Psoas muscle (tissue), 8 donors: ENCODE data around the gene FAIM2. TPM values are rescaled to one million over a fixed set of nuclear protein-coding genes. Genes with fewer than 3 reads are reported as not detected.
A peak's percentile ranks its signal among the peaks of the same experiment; 100 is the strongest.

Experiments used
- ATAC-seq, 4 donors: fragments of 200-7000 bp; cut with Tn5 transposase; one replicate each; pipeline ENCODE4 v1.9.1; 2020; ENCODE audit warnings: moderate library complexity in 3 of 4, mild to moderate bottlenecking in 2 of 4
- DNase-seq, 2 donors: peaks; one replicate each; pipeline ENCODE4 v3.0.0-alpha.2; 2020
- H3K27ac ChIP-seq: fragments of 200-600 bp; one replicate; pipeline ENCODE4 v1.8.0; 2022
- H3K27me3 ChIP-seq, 3 donors: fragments of 200-600 bp in 1 of 3; one replicate each; pipeline versions ENCODE4 v1.6.1 to v1.8.0; 2013 to 2022; ENCODE audit warnings: low read length in 2 of 3, mild to moderate bottlenecking in 2 of 3, moderate library complexity in 1 of 3; ENCODE audit not compliant: insufficient read depth in 3 of 3
- H3K36me3 ChIP-seq, 2 donors: fragments of 200-600 bp in 1 of 2; one replicate each; pipeline versions ENCODE4 v1.6.1 to v1.8.0; 2013 to 2022; ENCODE audit warnings: low read depth in 1 of 2, mild to moderate bottlenecking in 1 of 2, moderate library complexity in 1 of 2; ENCODE audit not compliant: insufficient read depth in 1 of 2
- H3K4me1 ChIP-seq: fragments of 200-600 bp; one replicate; pipeline ENCODE4 v1.8.0; 2022
- H3K4me3 ChIP-seq: fragments of 200-600 bp; one replicate; pipeline ENCODE4 v1.8.0; 2022; ENCODE audit warnings: mild to moderate bottlenecking
- H3K9me3 ChIP-seq: fragments of 200-600 bp; one replicate; pipeline ENCODE4 v1.8.0; 2022
- WGBS, 3 donors: extraction: QIAGEN DNeasy Blood & Tissue Kit; methylation state at CpG; one replicate each; pipeline versions ENCODE4 v1.1.6 to v1.1.7; 2013; 5-methylcytosine and 5-hydroxymethylcytosine counted together
- intact Hi-C, 2 donors: fragments of 100-400 bp; cut with DNase I; formaldehyde crosslinking; loops; one replicate each; pipeline versions ENCODE4 v1.11.0 to v1.14.2; 2022
- polyA plus RNA-seq, 3 donors: library from polyadenylated mRNA; stranded (reverse); fragments of 200-250 nt; gene quantifications; one replicate each; pipeline ENCODE4 v1.2.3, GENCODE V29; 2013
- total RNA-seq, 4 donors: library from RNA; stranded (reverse); fragmentation: NEBNext Ultra II Directional in 2 of 4; extraction: Animal tissue kit (Norgen Biotek cat#: 25700) in 2 of 4; gene quantifications; one replicate each; pipeline versions ENCODE4 v1.2.1 to v1.2.4, GENCODE V29; 2021 to 2023
- TF ChIP-seq, protein P1 (sequence below): fragments of 200-600 bp; IDR thresholded peaks from one replicate; pipeline ENCODE4 v1.8.0; 2022; ENCODE audit warnings: antibody characterized with exemption
- donor health status: healthy with polysubstance abuse.
- donor health status: DM: no; HTN: no; CAD: no; lungs with moderate emphysema.
- donor health status: Bipolar disorder and iron deficiency.
- donor health status: healthy.
- donor health status: DM: yes; HTN: yes; CAD: no.
- donor health status: DM: no; HTN: no; CAD: no.
- donor health status: DM: no; HTN: no; CAD: no.
- donor health status: DM: yes; HTN: yes; CAD: no.

Gene FAIM2
- total and polyA plus RNA-seq, 7 donors: 0.22 to 1.1 (median 0.58) TPM; not detected in 2

DNA sequence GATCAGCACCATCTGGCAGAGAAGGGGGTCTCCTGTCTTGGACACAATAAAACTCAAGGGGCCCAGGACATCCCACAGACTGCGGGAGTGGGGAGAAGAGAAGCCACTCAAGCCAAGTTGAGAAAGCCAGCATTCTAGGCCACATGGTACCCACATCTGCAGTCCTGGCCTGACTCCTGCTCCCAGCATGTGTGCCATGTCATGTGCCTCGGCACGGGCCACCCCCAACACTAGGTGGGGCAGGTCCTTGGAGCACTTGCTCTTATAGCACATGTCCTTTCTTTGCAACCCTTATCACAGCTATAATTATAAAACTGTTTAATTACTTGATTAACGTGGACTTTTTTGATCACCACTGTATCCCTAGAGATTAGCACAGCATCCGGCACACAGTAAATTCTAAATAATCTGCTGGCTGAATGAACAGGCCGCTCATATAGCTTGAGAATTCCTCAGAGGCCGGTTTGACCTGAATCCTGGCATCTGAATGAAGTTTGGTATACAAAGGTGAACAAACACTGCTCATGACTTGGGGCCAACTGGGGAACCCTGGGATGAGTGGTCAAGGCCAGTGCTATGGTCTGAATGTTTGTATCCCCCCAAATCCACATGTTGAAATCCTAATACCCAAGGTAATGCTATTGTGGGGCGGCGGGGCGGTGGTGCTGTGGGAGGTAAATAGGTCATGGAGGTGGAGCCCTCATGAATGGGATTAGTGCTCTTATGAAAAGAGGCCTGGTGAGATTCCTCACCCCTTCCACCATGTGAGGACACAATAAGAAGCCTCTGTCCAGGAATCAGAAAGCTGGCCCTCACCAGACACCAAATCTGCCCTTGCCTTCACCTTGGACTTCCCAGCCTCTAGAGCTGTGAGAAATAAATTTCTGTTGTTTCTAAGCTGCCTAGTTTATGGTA is 82.1 kb downstream of the FAIM2 start:
- WGBS, 3 donors: 59 to 61% (median 60%) methylated on average over 10 of the region's 10 CpGs
- peaks cover 38% of the 10 kb centered on the region for H3K4me1 ChIP-seq
- TF ChIP-seq, protein P1, sequence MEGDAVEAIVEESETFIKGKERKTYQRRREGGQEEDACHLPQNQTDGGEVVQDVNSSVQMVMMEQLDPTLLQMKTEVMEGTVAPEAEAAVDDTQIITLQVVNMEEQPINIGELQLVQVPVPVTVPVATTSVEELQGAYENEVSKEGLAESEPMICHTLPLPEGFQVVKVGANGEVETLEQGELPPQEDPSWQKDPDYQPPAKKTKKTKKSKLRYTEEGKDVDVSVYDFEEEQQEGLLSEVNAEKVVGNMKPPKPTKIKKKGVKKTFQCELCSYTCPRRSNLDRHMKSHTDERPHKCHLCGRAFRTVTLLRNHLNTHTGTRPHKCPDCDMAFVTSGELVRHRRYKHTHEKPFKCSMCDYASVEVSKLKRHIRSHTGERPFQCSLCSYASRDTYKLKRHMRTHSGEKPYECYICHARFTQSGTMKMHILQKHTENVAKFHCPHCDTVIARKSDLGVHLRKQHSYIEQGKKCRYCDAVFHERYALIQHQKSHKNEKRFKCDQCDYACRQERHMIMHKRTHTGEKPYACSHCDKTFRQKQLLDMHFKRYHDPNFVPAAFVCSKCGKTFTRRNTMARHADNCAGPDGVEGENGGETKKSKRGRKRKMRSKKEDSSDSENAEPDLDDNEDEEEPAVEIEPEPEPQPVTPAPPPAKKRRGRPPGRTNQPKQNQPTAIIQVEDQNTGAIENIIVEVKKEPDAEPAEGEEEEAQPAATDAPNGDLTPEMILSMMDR: no peak
- DNase-seq (no peak), ATAC-seq (no peak)
- H3K27me3 ChIP-seq: no peaks in the 10 kb centered on the region
- H3K36me3 ChIP-seq: peaks cover 0 to 6% of the 10 kb centered on the region in 2 donors
- H3K27ac ChIP-seq: peak overlapping the region; percentile 23
- intact Hi-C loops: no loop called here
- no peaks in the 10 kb centered on the region for H3K9me3 ChIP-seq
- no peak overlapping the region for H3K4me3 ChIP-seq

DNA sequence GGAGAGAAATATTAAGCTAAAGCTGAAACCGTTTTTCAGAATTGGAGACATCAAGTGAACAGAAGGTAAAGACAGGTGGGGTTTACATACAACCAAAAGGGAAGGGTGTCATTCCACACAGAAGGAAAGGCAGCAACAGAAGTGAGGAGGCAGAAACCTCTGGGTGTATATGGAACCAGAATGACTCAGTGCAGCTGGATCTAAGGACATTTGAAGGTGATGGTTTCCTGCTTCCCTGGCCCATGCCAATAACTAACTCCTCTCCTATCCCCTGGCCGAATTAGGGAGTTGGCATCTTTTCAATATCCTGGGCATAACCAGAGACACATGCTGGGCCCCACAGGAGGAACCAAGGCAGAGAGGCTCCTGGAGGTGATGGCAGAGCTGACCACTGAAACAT is 83.9 kb downstream of the FAIM2 start:
- peak; percentile 34 to 65 (median 50) for ATAC-seq
- Histone ChIP-seq H3K4me3 (no peak overlapping the region), H3K36me3 (peaks cover 0 to 16% of the 10 kb centered on the region in 2 donors), H3K27ac (peak overlapping the region; percentile 6), H3K4me1 (peaks cover 22% of the 10 kb centered on the region), H3K9me3 (no peaks in the 10 kb centered on the region), H3K27me3 (no peaks in the 10 kb centered on the region)
- 38 to 48% (median 46%) methylated on average over 2 of the region's 2 CpGs for WGBS, 3 donors
- intact Hi-C loops: no loop called here
- no peak for DNase-seq
- TF ChIP-seq, protein P1: no peak

DNA sequence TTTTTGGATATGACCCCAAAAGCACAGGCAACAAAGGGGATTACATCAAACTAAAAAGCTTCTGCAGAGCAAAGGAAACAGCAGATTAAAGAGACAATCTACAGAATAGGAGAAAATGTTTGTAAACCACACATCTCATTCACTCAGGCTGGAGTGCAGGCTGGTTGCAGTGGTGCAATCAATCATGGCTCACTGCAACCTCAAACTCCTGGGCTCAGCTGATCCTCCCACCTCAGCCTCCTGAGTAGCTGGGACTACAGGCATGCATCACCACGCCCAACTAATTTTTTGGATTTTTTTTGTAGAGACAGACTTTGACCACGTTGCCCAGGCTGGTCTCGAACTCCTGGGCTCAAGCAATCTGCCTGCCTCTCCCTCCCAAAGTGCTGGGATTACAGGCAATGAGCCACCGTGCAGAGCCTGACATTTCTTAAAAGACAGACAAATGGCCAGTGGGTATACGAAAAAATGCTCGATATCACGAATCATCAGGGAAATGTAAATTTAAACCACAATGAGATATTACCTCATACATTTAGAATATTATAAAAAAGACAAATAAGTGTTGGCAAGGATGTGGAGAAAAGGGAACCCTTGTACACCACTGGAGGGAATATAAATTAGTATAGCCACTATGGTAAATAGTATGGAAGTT is 85.3 kb downstream of the FAIM2 start:
- Histone ChIP-seq H3K36me3 (peaks cover 0 to 16% of the 10 kb centered on the region in 2 donors), H3K4me3 (no peak overlapping the region), H3K9me3 (no peaks in the 10 kb centered on the region), H3K27me3 (no peaks in the 10 kb centered on the region), H3K4me1 (peaks cover 13% of the 10 kb centered on the region), H3K27ac (no peak overlapping the region)
- intact Hi-C loops: no loop called here
- ATAC-seq (no peak), DNase-seq (no peak)
- TF ChIP-seq, protein P1: no peak
- 69 to 77% (median 72%) methylated on average over 7 of the region's 7 CpGs for WGBS, 3 donors

Other genes starting within 250 kb of the FAIM2 start
- 10 to 100 TPM in 1 of 4 donors, 1 to 10 TPM in 3; 5.5 to 11.3 (median 7.8) TPM for gene FMNL3, start 196.5 kb downstream of the FAIM2 start, total RNA-seq
- gene FMNL3, start 196.5 kb downstream of the FAIM2 start, polyA plus RNA-seq: 1 to 10 TPM; 1.5 to 3.2 (median 1.8) TPM
- 100 to 1,000 TPM; 171 to 256 (median 241) TPM for gene TMBIM6, start 162.3 kb downstream of the FAIM2 start, total RNA-seq
- gene TMBIM6, start 162.3 kb downstream of the FAIM2 start, polyA plus RNA-seq: 100 to 1,000 TPM; 164 to 317 (median 250) TPM
- 10 to 100 TPM; 11.7 to 16.5 (median 12.8) TPM for gene NCKAP5L, start 75.5 kb downstream of the FAIM2 start, total RNA-seq
- gene NCKAP5L, start 75.5 kb downstream of the FAIM2 start, polyA plus RNA-seq: 1 to 10 TPM; 6.8 to 7.8 (median 7.1) TPM
- gene BCDIN3D, start 60.8 kb downstream of the FAIM2 start, total RNA-seq: 1 to 10 TPM; 1.6 to 3.5 (median 3.3) TPM
- 1 to 10 TPM; 1.8 to 9.0 (median 3.1) TPM for gene BCDIN3D, start 60.8 kb downstream of the FAIM2 start, polyA plus RNA-seq
- gene AQP2, start 46.8 kb upstream of the FAIM2 start, total RNA-seq: not detected
- gene AQP2, start 46.8 kb upstream of the FAIM2 start, polyA plus RNA-seq: not detected
- not detected for gene AQP5, start 58.0 kb upstream of the FAIM2 start, total RNA-seq
- under 1 TPM in 1 of 3 donors, not detected in 2; 0.05 TPM for gene AQP5, start 58.0 kb upstream of the FAIM2 start, polyA plus RNA-seq
- not detected for gene AQP6, start 69.0 kb upstream of the FAIM2 start, total RNA-seq
- under 1 TPM in 1 of 3 donors, not detected in 2; 0.04 TPM for gene AQP6, start 69.0 kb upstream of the FAIM2 start, polyA plus RNA-seq
- gene RACGAP1, start 121.6 kb upstream of the FAIM2 start, total RNA-seq: 1 to 10 TPM; 4.6 to 6.1 (median 5.2) TPM
- gene RACGAP1, start 121.6 kb upstream of the FAIM2 start, polyA plus RNA-seq: 10 to 100 TPM in 1 of 3 donors, 1 to 10 TPM in 2; 3.4 to 15.3 (median 5.5) TPM
- gene ASIC1, start 153.7 kb upstream of the FAIM2 start, total RNA-seq: under 1 TPM; 0.32 to 0.82 (median 0.60) TPM
- gene ASIC1, start 153.7 kb upstream of the FAIM2 start, polyA plus RNA-seq: under 1 TPM; 0.20 to 0.29 (median 0.25) TPM
- gene SMARCD1, start 181.4 kb upstream of the FAIM2 start, total RNA-seq: 10 to 100 TPM; 14.2 to 21.1 (median 17.9) TPM
- 10 to 100 TPM; 11.7 to 20.4 (median 12.3) TPM for gene SMARCD1, start 181.4 kb upstream of the FAIM2 start, polyA plus RNA-seq
- 100 to 1,000 TPM in 3 of 4 donors, 10 to 100 TPM in 1; 92.0 to 221 (median 148) TPM for gene GPD1, start 200.1 kb upstream of the FAIM2 start, total RNA-seq
- gene GPD1, start 200.1 kb upstream of the FAIM2 start, polyA plus RNA-seq: 100 to 1,000 TPM in 1 of 3 donors, 10 to 100 TPM in 2; 17.4 to 120 (median 66.0) TPM
- 100 to 1,000 TPM; 101 to 141 (median 115) TPM for gene COX14, start 208.3 kb upstream of the FAIM2 start, total RNA-seq
- gene COX14, start 208.3 kb upstream of the FAIM2 start, polyA plus RNA-seq: 100 to 1,000 TPM; 132 to 173 (median 132) TPM